Thyroid gland (tissue), 4 donors: Measurements from ENCODE around the gene APBA3. TPM values are rescaled to one million over a fixed set of nuclear protein-coding genes. Genes with fewer than 3 reads are reported as not detected.

Experiments
- DNase-seq, 2 donors: peaks; one replicate each; pipeline ENCODE4 v3.0.0-alpha.2; 2019
- H3K27ac ChIP-seq, 3 donors: fragments of 200-600 bp; sonication (generic); 1 replicate in 2 of 3; 2 replicates in 1 of 3; pipeline ENCODE4 v1.5.1; 2016 to 2019; ENCODE audit warnings: mild to moderate bottlenecking in 1 of 3, moderate library complexity in 1 of 3
- H3K27me3 ChIP-seq: fragments of 200-600 bp; sonication (generic); one replicate; pipeline ENCODE4 v1.5.1; 2019
- H3K36me3 ChIP-seq, 2 donors: fragments of 200-600 bp; sonication (generic); one replicate each; pipeline ENCODE4 v1.5.1; 2016 to 2019
- H3K4me1 ChIP-seq, 2 donors: fragments of 200-600 bp; sonication (generic); one replicate each; pipeline ENCODE4 v1.5.1; 2017 to 2019
- H3K4me3 ChIP-seq, 3 donors: fragments of 200-600 bp; sonication (generic); replicated peaks in 1 of 3; 1 replicate in 2 of 3; 2 replicates in 1 of 3; pipeline ENCODE4 v1.5.1; 2016; ENCODE audit warnings: mild to moderate bottlenecking in 1 of 3
- H3K9me3 ChIP-seq: fragments of 200-600 bp; sonication (generic); one replicate; pipeline ENCODE4 v1.5.1; 2017
- POLR2A ChIP-seq, 2 donors: fragments of 450-650 bp; IDR thresholded peaks; one replicate each; pipeline ENCODE4 v1.6.1; 2017; ENCODE audit warnings: antibody characterized with exemption in 2 of 2, mild to moderate bottlenecking in 2 of 2, moderate library complexity in 1 of 2
- WGBS, 2 donors: methylation state at CpG; one replicate each; pipeline ENCODE4 v1.1.5; 2017; 5-methylcytosine and 5-hydroxymethylcytosine counted together
- intact Hi-C: fragments of 100-400 bp; cut with DNase I; formaldehyde crosslinking; loops from one replicate; pipeline ENCODE4 v1.15.1; 2023
- total RNA-seq, 4 donors: library from RNA; depleted of rRNA; stranded (reverse); fragments of >200 nt; gene quantifications; one replicate each; pipeline ENCODE4 v1.2.3, GENCODE V29; 2016
- TF ChIP-seq, protein P1 (sequence below), 6 experiments: fragments of 200-600 bp in 3 of 6; fragments of 450-650 bp in 3 of 6; sonication (generic) in 3 of 6; IDR thresholded peaks; one replicate each; pipeline ENCODE4 v1.5.1; 2016 to 2019; ENCODE audit warnings: antibody characterized with exemption in 6 of 6, mild to moderate bottlenecking in 2 of 6, inconsistent platforms in 1 of 6, moderate library complexity in 1 of 6

The APBA3 gene
- total RNA-seq, 4 donors from 2014 or later, result 33.6 to 42.9 (median 38.1) TPM

DNA sequence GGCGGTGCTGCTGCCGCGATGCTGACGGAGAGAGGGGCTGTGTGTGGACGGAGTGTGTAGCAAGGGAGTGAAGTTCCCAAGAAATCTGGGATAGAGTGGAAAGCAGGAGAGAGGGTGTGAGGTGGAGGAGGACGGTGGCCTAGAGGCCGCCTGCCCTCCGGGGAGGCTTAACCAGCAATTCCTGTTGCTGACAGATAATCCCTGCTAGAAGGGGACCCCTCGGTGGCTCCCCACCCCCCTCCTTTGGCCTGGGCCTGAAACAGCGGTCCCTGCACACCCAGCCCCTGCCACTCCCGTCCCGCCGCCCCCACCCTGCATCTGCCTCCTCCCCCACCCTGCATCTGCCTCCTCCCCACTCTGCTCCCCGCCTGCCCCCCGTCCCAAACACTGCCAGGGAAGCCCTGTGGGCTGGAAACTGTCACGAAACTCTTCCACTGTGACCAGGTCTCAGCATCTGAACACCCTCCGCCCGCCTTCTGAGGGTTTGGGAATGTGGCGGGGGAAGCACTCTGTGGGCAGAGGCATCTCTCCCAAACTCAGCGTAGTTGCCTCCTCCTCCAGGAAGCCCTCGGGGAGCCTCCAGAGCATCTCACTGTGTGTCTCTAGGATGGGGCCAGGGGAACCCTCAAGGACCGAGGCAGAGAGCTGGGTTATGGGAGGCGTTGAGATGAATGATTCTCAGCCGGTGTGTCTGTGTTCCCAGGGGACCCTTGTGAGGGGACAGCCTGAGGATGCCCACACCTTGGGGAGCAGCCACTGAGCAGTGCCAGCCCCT is 41.8 kb upstream of the APBA3 start:
- WGBS, 2 donors, result 73 to 82% methylated on average over 15 to 24 of the region's 24 CpGs
- Histone ChIP-seq H3K36me3 (no peaks in the 10 kb centered on the region), H3K9me3 (no peaks in the 10 kb centered on the region), H3K27ac (no peak overlapping the region), H3K4me1 (peaks cover 0 to 18% of the 10 kb centered on the region in 2 donors), H3K4me3 (no peak overlapping the region), H3K27me3 (peaks cover 9% of the 10 kb centered on the region)
- TF ChIP-seq POLR2A (IDR thresholded peaks at IDR 0.05), result no peak
- intact Hi-C loops, result no loop called here
- no peak for DNase-seq

DNA sequence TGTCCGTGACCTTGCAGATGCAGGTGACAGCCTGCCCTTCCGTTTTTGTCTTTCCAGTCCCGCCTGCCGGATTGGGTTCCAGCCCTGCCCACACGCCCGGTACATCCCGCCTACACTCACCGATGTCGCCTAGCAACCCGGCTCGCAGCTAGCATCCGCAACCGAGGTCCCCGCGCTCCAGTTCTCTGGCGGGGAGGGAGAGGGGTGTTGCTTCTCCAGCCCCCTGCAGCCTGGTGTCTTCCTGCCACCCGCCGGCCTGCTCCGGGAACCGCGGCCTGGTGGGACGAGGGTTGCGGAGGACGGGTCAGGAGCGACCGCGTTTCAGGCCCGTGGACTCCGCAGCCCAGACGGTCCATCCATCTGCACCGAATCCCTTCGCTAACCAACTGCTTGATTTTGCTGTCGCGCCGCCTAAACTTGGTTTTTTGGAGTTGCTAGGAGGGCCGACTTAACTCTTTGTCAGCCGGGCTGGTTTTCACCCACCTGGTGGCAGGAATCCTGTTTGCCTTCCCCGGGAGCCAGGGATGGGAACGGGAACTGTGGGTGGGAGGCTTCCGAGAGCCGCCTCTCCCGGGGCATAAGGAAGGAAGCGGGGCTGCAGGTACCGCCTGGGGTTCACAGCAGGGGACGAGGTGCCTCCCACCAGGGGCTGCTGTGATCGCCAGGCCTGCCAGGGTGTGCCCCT is 40.1 kb upstream of the APBA3 start:
- intact Hi-C loops, result no loop called here
- peaks cover 9% of the 10 kb centered on the region for H3K27me3 ChIP-seq
- TF ChIP-seq, protein P1, sequence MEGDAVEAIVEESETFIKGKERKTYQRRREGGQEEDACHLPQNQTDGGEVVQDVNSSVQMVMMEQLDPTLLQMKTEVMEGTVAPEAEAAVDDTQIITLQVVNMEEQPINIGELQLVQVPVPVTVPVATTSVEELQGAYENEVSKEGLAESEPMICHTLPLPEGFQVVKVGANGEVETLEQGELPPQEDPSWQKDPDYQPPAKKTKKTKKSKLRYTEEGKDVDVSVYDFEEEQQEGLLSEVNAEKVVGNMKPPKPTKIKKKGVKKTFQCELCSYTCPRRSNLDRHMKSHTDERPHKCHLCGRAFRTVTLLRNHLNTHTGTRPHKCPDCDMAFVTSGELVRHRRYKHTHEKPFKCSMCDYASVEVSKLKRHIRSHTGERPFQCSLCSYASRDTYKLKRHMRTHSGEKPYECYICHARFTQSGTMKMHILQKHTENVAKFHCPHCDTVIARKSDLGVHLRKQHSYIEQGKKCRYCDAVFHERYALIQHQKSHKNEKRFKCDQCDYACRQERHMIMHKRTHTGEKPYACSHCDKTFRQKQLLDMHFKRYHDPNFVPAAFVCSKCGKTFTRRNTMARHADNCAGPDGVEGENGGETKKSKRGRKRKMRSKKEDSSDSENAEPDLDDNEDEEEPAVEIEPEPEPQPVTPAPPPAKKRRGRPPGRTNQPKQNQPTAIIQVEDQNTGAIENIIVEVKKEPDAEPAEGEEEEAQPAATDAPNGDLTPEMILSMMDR (IDR thresholded peaks at IDR 0.05), result no peak
- no peak for TF ChIP-seq POLR2A (IDR thresholded peaks at IDR 0.05)
- WGBS, 2 donors, result 2 to 15% methylated on average over 11 to 21 of the region's 46 CpGs
- no peak overlapping the region for H3K27ac ChIP-seq
- DNase-seq, result peak; percentile 36 to 37
- H3K9me3 ChIP-seq, result no peaks in the 10 kb centered on the region
- H3K4me3 ChIP-seq, result no peak overlapping the region
- no peaks in the 10 kb centered on the region for H3K36me3 ChIP-seq
- H3K4me1 ChIP-seq, result peaks cover 0 to 11% of the 10 kb centered on the region in 2 donors

DNA sequence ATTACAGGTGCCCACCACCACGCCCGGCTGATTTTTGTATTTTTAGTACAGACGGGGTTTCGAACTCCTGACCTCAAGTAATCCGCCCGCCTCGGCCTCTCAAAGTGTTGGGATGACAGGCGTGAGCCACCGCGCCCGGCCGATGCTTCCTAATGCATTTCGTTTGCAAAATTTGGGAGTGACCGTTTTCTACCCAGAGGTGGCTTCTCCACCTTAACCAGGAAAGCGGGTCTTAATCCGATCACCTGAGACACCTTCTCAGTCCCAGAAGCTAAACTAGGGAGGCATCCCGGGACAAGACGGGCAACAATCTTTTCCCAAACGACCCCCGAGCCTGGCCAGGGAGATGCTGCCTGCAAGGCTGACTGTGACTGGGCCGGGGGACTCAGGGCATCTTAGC is 39.5 kb upstream of the APBA3 start:
- Histone ChIP-seq H3K9me3 (no peaks in the 10 kb centered on the region), H3K4me1 (peaks cover 0 to 11% of the 10 kb centered on the region in 2 donors), H3K36me3 (no peaks in the 10 kb centered on the region), H3K27me3 (peaks cover 9% of the 10 kb centered on the region), H3K27ac (no peak overlapping the region), H3K4me3 (no peak overlapping the region)
- TF ChIP-seq, protein P1 (IDR thresholded peaks at IDR 0.05), result no peak
- TF ChIP-seq POLR2A (IDR thresholded peaks at IDR 0.05), result no peak
- WGBS, 2 donors, result 31 to 35% methylated on average over 20 to 21 of the region's 21 CpGs
- intact Hi-C loops, result no loop called here
- no peak for DNase-seq

DNA sequence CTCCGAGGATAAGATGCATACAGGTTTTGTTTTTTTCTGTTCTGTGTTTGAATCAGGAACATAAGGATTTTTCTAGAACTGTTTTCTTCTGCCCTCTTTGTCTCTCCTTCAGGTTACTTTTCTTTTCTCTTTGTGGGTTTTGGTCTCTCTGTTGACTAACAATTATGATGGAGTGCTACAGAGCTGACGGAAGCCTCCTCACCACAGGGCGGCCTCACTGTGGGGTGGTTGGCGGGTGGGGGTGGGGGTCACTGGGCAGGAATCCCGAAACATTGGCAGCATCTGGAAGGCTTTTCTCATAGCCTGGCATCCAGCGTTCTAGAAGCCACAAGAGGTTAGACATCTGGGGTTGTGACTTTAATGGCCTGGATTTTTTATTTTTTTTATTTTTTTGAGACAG is 36.6 kb upstream of the APBA3 start:
- Histone ChIP-seq H3K9me3 (no peaks in the 10 kb centered on the region), H3K36me3 (no peaks in the 10 kb centered on the region), H3K27me3 (peaks cover 9% of the 10 kb centered on the region), H3K27ac (no peak overlapping the region), H3K4me1 (peaks cover 0 to 11% of the 10 kb centered on the region in 2 donors), H3K4me3 (no peak overlapping the region)
- no peak for DNase-seq
- intact Hi-C loops, result no loop called here
- 71 to 77% methylated on average over 6 of the region's 6 CpGs for WGBS, 2 donors
- no peak for TF ChIP-seq POLR2A (IDR thresholded peaks at IDR 0.05)
- TF ChIP-seq, protein P1 (IDR thresholded peaks at IDR 0.05), result no peak

DNA sequence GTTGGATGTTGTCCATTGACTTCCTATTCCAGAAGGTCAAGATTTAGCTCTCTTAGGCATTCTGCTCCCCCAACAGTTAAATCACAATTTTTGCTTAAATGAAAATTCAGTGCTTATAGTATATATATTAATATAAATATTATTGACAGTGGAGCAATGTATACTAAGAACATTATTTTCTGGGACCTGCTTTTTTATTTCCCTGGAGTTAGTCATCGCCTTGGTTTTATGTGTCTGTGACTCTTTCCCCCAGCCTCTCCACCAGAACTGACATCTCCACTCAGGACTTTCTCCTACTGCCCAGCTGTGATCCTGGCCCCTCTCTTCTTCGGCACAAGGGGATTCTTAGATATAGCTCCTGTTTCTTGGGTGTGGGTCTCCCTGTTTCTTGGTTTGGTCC is 34.9 kb upstream of the APBA3 start:
- intact Hi-C loops, result no loop called here
- 91 to 99% methylated on average over 2 of the region's 2 CpGs for WGBS, 2 donors
- H3K9me3 ChIP-seq, result no peaks in the 10 kb centered on the region
- H3K27ac ChIP-seq, result no peak overlapping the region
- no peak overlapping the region for H3K4me3 ChIP-seq
- H3K4me1 ChIP-seq, result peaks cover 0 to 4% of the 10 kb centered on the region in 2 donors
- peaks cover 9% of the 10 kb centered on the region for H3K27me3 ChIP-seq
- DNase-seq, result no peak
- no peaks in the 10 kb centered on the region for H3K36me3 ChIP-seq
- TF ChIP-seq POLR2A (IDR thresholded peaks at IDR 0.05), result no peak
- TF ChIP-seq, protein P1 (IDR thresholded peaks at IDR 0.05), result no peak
